ENCODE data around the gene WNT3A.

The WNT3A gene

GRCh38 chr1:228098323-228098931 is 91.6 kb downstream of the WNT3A start:
- TF ChIP-seq PATZ1 (CRISPR knock-in tag; IDR thresholded peaks at IDR 0.05; ENCODE audit: borderline replicate concordance) (no peak), TOX (CRISPR knock-in tag; IDR thresholded peaks at IDR 0.05; ENCODE audit: borderline replicate concordance) (no peak), ZFP30 (CRISPR knock-in tag; IDR thresholded peaks at IDR 0.05) (no peak), CSRNP3 (CRISPR knock-in tag; IDR thresholded peaks at IDR 0.05) (no peak), ZNF565 (CRISPR knock-in tag; conservative IDR thresholded peaks at IDR 0.05; ENCODE audit: low read depth) (no peak), RARB (CRISPR knock-in tag; IDR thresholded peaks at IDR 0.05) (no peak), PPARA (CRISPR knock-in tag; IDR thresholded peaks at IDR 0.05; ENCODE audit: borderline replicate concordance) (no peak), TSHZ2 (CRISPR knock-in tag; IDR thresholded peaks at IDR 0.05) (no peak)
- ATAC-seq = no peak

- TF ChIP-seq CSRNP3 (CRISPR knock-in tag; IDR thresholded peaks at IDR 0.05) (no peak), ZFP30 (CRISPR knock-in tag; IDR thresholded peaks at IDR 0.05) (no peak), PATZ1 (CRISPR knock-in tag; IDR thresholded peaks at IDR 0.05; ENCODE audit: borderline replicate concordance) (no peak), RARB (CRISPR knock-in tag; IDR thresholded peaks at IDR 0.05) (no peak), ZC3H10 (CRISPR knock-in tag; IDR thresholded peaks at IDR 0.05) (no peak), PPARA (CRISPR knock-in tag; IDR thresholded peaks at IDR 0.05; ENCODE audit: borderline replicate concordance) (no peak), ZNF565 (CRISPR knock-in tag; conservative IDR thresholded peaks at IDR 0.05; ENCODE audit: low read depth) (no peak), POU6F1 (CRISPR knock-in tag; IDR thresholded peaks at IDR 0.05; ENCODE audit: borderline replicate concordance, low read depth) (no peak), TCF4 (CRISPR knock-in tag; IDR thresholded peaks at IDR 0.05; ENCODE audit: borderline replicate concordance) (no peak), SNAI2 (CRISPR knock-in tag; IDR thresholded peaks at IDR 0.05) (no peak), ZNF8 (CRISPR knock-in tag; IDR thresholded peaks at IDR 0.05) (no peak), ISL1 (CRISPR knock-in tag; IDR thresholded peaks at IDR 0.05) (no peak), CREB5 (CRISPR knock-in tag; IDR thresholded peaks at IDR 0.05; ENCODE audit: low read depth) (no peak), GLIS3 (CRISPR knock-in tag; IDR thresholded peaks at IDR 0.05) (no peak), CSDC2 (CRISPR knock-in tag; IDR thresholded peaks at IDR 0.05) (no peak), BACH2 (CRISPR knock-in tag; IDR thresholded peaks at IDR 0.05; ENCODE audit: borderline replicate concordance) (no peak), TOX (CRISPR knock-in tag; IDR thresholded peaks at IDR 0.05; ENCODE audit: borderline replicate concordance) (no peak)
- no peak for ATAC-seq
These were observed 92.5 kb downstream of the WNT3A start for GRCh38 chr1:228099331-228099732.
